Activated T-helper 1 cell treated with anti-CD3 and anti-CD28 coated beads, Interleukin-12 subunit alpha, Interleukin-12 subunit beta, Interleukin-2, Interleukin-4 antibody, amounts not matched to agents 30 ng/mL and 10 ng/mL and 1 ng/mL, durations not matched to agents 14 hours and 24 hours and 36 hours (primary cell): ENCODE data around the gene MYBBP1A. TPM values are rescaled to one million over a fixed set of nuclear protein-coding genes. Genes with fewer than 3 reads are reported as not detected.

ENCODE experiments used
- DNase-seq: peaks from one replicate; pipeline ENCODE4 v3.0.0; 2021; ENCODE audit warnings: low spot score
- H3K27ac Mint-ChIP-seq: one replicate; pipeline ENCODE4 v1.8.0; 2021; ENCODE audit warnings: mild to moderate bottlenecking, mixed read lengths
- H3K27me3 Mint-ChIP-seq: one replicate; pipeline ENCODE4 v1.8.0; 2022; ENCODE audit warnings: mild to moderate bottlenecking, moderate library complexity, mixed read lengths; ENCODE audit not compliant: insufficient read depth
- H3K36me3 Mint-ChIP-seq: one replicate; pipeline ENCODE4 v1.8.0; 2021; ENCODE audit warnings: low read depth, mixed read lengths
- H3K4me1 Mint-ChIP-seq: one replicate; pipeline ENCODE4 v1.8.0; 2021; ENCODE audit warnings: low read depth, mixed read lengths
- H3K4me3 Mint-ChIP-seq: one replicate; pipeline ENCODE4 v1.8.0; 2021; ENCODE audit warnings: mild to moderate bottlenecking, moderate library complexity, mixed read lengths
- H3K9me3 Mint-ChIP-seq: one replicate; pipeline ENCODE4 v1.8.0; 2021; ENCODE audit warnings: mixed read lengths
- intact Hi-C: fragments of 100-400 bp; cut with micrococcal nuclease; formaldehyde crosslinking; loops from one replicate; pipeline ENCODE4 v1.15.1; 2024
- total RNA-seq: library from RNA; stranded (reverse); gene quantifications from 2 replicates; pipeline ENCODE4 v1.2.3, GENCODE V29; 2022

MYBBP1A gene
- total RNA-seq, 1 donor from 2014 or later = 195 TPM

DNA sequence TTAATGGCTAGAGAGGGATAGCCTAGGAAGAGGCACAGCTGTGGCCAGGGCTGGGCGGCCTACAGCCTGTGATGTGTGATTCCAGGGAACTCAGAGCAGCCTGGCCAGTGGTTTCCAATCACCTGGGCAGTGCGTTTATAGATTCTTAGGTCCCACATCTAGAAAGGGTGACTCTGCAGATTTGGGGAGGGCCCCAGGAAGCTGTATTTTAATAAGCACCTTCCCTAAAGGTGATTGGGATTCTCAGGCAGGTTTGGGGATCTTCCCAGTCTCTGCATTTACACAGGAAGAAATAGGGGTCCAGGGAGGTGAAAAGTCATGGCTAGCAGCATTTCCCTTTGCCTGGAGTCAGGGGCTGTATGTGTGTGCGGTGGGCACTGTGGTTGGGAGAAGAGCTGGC lies 47.0 kb downstream of the MYBBP1A start:
- Mint-ChIP-seq H3K4me1 (peaks cover 41% of the 10 kb centered on the region), H3K27ac (no peak overlapping the region), H3K36me3 (no peaks in the 10 kb centered on the region), H3K9me3 (no peaks in the 10 kb centered on the region), H3K27me3 (peaks cover 10% of the 10 kb centered on the region), H3K4me3 (no peak overlapping the region)
- intact Hi-C loops = no loop called here
- no peak for DNase-seq

DNA sequence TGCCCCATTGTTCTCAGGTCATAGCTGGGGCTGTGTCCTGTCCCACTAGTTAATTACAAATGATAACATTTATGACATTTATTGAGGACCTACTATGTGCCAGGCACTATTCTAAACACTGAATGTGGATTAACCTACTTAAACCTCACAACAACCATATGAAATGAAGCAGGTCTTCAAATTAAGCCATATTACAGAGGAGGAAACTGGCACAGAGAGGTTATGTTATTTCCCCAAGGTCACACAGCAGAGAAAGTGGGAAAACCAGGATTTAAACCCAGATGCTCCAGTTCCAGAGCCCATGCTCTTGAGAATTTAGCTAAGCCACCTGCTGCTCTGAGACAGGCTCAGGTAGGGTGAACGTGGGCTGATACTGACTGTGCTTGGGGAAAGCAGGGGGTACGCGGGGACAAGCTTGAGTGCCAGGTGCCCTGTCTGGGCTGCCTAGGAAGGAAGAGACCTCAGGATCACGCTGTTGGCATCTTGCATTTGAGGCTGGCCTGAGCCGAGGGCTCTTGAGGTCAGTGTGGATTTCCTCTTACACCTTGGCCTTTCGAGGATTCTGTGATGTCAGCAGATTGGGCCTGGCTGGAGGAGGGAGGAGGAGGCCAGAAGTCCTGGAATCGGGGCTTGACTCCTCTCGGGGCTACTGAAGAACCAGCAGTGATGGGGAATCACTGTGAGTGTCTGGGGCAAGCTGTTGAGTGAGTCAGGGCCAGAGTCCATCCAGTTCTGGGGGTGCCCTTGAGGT lies 47.6 kb downstream of the MYBBP1A start:
- Mint-ChIP-seq H3K9me3 (no peaks in the 10 kb centered on the region), H3K4me3 (no peak overlapping the region), H3K4me1 (peaks cover 41% of the 10 kb centered on the region), H3K36me3 (no peaks in the 10 kb centered on the region), H3K27ac (no peak overlapping the region), H3K27me3 (peaks cover 14% of the 10 kb centered on the region)
- no peak for DNase-seq
- intact Hi-C loops = no loop called here

DNA sequence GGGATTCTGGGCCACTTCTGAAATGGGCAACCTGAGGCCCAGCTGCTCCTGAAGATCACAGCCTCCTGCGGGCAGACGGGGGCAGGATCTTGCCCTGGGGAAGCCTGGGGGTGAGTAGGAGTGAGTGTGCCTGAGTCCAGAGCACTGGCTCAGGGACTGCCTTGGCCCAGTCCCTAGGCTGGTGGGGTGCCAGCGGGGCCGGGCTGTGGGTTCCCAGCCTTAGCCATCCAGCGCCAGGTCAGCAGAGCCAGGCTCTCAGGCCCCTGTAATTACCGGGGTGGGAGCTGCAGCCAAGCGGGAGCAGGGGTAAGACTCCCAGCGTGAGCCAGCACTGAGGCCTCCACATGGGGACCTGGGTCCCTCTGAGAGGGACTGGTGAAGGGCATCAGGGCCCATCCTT lies 48.3 kb downstream of the MYBBP1A start:
- no peaks in the 10 kb centered on the region for H3K9me3 Mint-ChIP-seq
- H3K36me3 Mint-ChIP-seq = no peaks in the 10 kb centered on the region
- DNase-seq = no peak
- peaks cover 41% of the 10 kb centered on the region for H3K4me1 Mint-ChIP-seq
- H3K27me3 Mint-ChIP-seq = peaks cover 17% of the 10 kb centered on the region
- no peak overlapping the region for H3K27ac Mint-ChIP-seq
- no peak overlapping the region for H3K4me3 Mint-ChIP-seq
- intact Hi-C loops = no loop called here

DNA sequence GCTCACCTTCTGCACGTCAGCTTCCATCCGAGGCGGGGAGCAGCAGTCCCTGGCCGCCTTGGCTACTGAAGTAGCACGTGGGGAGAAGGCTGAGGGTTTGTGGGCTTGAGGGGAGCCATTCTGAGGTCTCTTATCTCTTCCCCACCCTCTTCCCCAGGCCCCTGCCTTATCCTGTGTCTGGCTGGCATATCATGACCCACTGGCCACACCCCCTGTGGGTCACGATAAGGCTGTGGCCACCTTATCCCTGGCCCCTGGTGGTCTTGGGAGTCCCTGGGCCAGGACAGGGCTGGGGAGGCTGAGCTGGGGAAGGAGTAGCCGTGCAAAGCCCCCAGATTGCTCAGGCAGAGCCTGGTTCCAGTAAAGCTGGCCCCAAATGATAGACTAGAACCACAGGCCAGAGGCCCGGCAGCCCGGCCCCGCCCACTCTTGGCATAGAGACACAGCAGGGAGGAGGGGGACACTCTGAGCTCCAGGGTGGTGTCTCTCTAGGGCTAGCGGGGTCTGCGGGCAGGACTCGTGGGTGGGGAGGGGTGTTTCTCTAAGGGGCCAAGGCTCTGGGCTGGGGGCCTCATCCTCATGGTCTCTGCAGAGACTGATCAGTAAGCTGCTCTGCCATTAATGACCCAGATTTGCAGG lies 48.9 kb downstream of the MYBBP1A start:
- Mint-ChIP-seq H3K4me3 (no peak overlapping the region), H3K36me3 (no peaks in the 10 kb centered on the region), H3K27me3 (peaks cover 23% of the 10 kb centered on the region), H3K27ac (no peak overlapping the region), H3K4me1 (peaks cover 41% of the 10 kb centered on the region), H3K9me3 (no peaks in the 10 kb centered on the region)
- intact Hi-C loops = no loop called here
- DNase-seq = no peak

DNA sequence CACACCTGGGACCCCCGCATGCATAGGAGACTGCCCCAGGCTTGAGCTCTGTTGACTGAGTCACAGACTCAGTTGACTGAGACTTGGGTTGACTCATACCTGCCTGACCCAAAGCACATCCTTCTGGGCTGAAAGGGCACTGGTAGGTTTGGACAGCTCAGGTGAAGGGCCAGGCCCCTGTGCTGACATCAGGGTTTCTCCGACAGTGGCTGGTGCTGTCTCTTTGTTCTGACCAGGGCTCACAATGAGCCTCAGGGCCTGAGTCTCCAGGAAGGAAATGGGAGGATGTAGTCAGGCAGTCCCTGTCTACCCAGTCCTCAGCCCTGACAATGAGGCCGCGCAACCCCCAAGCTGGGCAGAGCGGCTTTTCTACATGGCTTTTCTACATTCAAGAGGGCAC lies 50.0 kb downstream of the MYBBP1A start:
- Mint-ChIP-seq H3K27me3 (peaks cover 30% of the 10 kb centered on the region), H3K27ac (no peak overlapping the region), H3K9me3 (no peaks in the 10 kb centered on the region), H3K4me3 (no peak overlapping the region), H3K36me3 (no peaks in the 10 kb centered on the region), H3K4me1 (peaks cover 35% of the 10 kb centered on the region)
- intact Hi-C loops = no loop called here
- DNase-seq = no peak

DNA sequence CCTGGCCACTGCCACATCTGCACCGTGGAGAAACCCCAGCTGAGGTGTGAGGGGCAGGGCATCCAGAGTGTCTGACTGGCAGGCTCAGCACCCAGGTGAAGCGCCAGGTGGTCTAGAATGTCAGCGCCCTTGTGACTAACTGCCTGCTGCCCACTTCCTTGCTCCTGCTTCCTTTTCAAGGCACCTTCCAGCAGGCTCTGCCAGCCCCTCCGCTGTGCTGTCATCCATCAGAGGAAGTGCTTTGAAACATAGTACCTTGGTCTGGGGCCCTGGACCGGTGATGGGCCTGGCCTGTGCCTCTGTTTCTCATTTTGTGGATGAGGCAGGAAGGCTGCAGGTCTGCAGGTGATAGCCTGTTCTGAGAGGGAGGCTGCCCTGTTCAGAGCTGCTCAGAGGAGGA lies 51.0 kb downstream of the MYBBP1A start:
- Mint-ChIP-seq H3K27ac (no peak overlapping the region), H3K9me3 (no peaks in the 10 kb centered on the region), H3K4me3 (no peak overlapping the region), H3K27me3 (peaks cover 37% of the 10 kb centered on the region), H3K4me1 (peaks cover 35% of the 10 kb centered on the region), H3K36me3 (no peaks in the 10 kb centered on the region)
- DNase-seq = no peak
- intact Hi-C loops = no loop called here

DNA sequence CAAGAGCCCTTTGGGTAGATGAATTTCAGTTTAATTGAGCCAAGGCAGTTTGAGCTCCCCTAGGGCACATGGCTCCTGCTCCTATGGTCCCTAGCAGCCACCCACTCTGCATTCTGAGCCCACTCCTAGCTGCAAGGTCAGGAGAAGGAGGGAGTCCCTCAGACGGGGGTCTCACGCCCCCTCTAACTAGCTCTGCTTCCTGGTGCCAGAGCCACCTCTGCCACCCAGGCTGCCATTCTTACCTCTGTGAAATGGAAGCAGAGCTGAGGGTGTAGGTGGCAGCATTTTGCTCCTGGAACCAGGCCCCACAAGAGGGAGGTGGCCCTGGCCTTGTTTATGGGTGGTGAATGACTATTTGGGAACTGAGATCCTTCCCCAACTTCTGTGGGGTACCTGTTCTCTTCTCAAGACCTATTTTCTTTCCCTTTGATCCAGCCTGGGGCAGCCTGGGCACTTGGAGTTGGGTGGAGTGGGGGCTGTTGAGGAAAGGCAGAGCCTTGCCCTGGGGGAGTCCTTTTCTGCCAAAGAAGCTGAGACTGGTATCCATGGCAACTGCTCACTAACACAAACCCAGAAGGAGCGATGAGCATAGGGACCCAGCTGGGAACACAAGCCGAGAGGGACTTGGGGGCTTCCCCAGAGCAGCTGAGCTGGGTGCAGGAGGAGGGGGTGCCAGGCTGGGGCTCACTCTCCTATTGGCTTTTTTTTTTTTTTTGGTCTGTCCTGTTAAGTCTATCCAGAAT lies 51.7 kb downstream of the MYBBP1A start:
- intact Hi-C loops = no loop called here
- Mint-ChIP-seq H3K36me3 (no peaks in the 10 kb centered on the region), H3K27ac (no peak overlapping the region), H3K4me1 (peaks cover 27% of the 10 kb centered on the region), H3K4me3 (no peak overlapping the region), H3K27me3 (peaks cover 37% of the 10 kb centered on the region), H3K9me3 (no peaks in the 10 kb centered on the region)
- DNase-seq = no peak

DNA sequence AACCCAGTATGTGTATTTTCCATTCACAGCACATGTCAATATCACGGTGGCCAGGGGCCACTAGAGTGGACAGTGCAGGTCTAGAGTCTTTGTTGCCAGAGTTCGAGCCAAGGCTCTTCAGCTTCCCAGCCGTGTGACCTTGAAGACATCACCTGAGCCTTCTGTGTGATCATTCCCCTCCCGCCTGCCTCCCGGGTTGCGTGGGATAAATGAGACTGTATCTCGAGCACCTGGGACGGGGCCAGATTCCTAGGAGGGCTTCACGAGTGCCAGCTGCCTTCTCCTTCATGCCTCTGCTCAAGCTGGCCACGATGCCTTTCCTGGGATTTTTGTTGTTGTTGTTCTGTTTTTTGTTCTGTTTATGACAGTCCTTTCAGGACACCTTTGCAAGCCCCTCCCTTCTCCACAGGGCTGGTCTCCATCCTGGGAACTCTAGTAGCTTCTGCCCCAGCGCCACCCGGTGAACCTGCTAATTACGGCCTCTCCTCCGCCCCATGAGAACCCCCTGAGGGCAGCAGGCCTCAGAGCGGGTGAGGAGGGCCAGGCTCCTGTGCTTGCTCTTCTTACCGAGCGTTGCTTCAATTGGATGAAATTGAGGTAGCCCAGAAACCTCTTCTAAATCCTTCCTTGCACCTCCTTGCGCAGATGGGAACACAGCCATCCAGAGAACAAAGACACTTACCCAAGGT lies 52.6 kb downstream of the MYBBP1A start:
- no peaks in the 10 kb centered on the region for H3K9me3 Mint-ChIP-seq
- DNase-seq = no peak
- H3K27ac Mint-ChIP-seq = no peak overlapping the region
- no peaks in the 10 kb centered on the region for H3K36me3 Mint-ChIP-seq
- H3K4me1 Mint-ChIP-seq = peaks cover 23% of the 10 kb centered on the region
- no peak overlapping the region for H3K4me3 Mint-ChIP-seq
- peaks cover 37% of the 10 kb centered on the region for H3K27me3 Mint-ChIP-seq
- intact Hi-C loops = no loop called here

DNA sequence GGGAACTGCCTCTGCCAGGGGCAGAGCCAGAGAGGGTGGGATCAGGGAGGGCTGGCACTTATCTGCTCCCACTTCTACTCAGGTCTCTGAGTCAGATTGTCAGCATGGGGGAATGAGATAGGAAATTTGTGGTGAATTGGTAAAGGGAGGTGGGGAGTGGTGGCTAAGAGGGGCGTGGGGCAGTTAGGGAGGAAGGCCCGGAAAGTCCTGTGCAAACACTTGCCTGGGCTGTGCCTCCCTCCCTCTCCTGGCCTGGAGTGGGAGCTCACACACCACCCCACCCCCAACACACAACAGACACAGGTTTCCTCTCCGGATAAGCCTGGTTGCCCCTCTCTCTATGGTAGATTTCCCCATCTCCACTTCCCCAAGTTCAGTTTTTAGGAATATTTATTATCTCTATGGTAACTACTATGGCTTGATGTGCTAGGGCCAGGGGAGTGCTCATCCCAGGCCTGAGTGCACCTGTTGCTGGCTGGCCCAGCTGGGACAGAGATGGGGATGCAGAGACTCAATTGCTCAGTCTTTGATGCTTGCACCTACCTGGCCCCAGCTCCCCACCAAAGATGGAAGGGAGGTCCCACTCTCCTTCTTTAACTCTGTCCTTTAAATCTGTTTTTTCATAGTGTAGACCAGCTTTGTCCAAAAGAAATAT lies 53.8 kb downstream of the MYBBP1A start:
- Mint-ChIP-seq H3K27me3 (peaks cover 45% of the 10 kb centered on the region), H3K4me1 (peaks cover 23% of the 10 kb centered on the region), H3K4me3 (no peak overlapping the region), H3K27ac (no peak overlapping the region), H3K9me3 (no peaks in the 10 kb centered on the region), H3K36me3 (no peaks in the 10 kb centered on the region)
- no peak for DNase-seq
- intact Hi-C loops = no loop called here

DNA sequence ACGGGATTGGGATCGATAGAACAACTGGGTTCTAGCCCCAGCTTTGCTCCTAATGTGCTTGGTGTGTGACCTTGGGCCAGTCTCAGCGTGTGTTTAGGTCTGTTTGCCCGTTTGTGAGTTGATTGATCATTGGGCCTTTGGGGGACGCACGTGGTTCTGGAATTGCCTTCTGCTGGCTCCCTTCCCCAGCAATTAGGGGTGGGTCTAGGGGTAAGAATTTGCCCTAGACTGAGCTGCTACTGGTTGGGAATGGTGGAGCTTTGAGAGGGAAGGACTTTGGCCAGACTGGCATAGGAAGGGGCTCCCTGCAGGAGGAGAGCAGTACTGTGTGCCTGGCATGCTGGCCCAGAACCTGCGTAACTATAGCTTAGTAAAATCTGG lies 55.0 kb downstream of the MYBBP1A start:
- Mint-ChIP-seq H3K27me3 (peaks cover 48% of the 10 kb centered on the region), H3K27ac (no peak overlapping the region), H3K4me1 (peaks cover 23% of the 10 kb centered on the region), H3K4me3 (peak overlapping the region; percentile 21), H3K9me3 (no peaks in the 10 kb centered on the region), H3K36me3 (no peaks in the 10 kb centered on the region)
- intact Hi-C loops = no loop called here
- DNase-seq = no peak

DNA sequence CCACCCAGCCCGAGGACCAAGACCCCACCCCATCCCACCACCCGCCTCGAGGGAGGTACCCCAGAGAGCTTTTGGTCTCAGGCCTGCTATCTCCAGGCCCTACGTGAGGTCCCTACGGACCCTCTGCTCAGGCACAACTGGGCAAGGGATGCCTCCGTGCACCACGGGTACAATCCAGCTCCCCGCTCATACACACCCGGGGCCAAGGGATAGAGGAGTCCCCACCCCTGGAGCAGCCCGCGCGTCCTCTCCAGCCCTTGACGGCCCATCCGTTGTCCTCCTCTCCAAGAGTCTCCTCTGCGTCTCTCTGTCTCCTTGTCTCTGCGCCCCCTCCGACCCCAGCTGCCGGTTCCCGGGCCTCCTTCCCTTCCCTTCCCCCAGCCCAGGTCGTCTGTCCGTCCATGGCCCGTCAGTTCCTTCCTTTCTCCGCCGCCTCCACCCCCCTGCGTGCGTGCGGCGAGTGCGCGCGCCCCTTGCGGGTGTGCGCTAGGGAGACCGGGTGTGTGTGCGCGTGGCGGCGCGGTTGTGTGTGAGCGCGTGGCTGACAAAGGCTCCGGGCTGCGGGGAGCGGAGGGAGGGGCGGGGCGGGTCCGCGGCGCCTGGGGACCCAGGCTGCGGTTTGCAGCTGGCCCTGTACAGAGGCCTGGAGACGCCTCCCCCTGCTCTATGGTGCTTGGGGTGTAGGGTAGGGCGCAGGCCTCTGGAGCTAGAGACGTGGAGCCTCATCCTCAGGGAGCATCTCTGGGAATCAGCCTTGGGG lies 55.6 kb downstream of the MYBBP1A start:
- DNase-seq = no peak
- no peaks in the 10 kb centered on the region for H3K36me3 Mint-ChIP-seq
- peaks cover 47% of the 10 kb centered on the region for H3K27me3 Mint-ChIP-seq
- no peaks in the 10 kb centered on the region for H3K9me3 Mint-ChIP-seq
- H3K4me3 Mint-ChIP-seq = peak overlapping the region; percentile 72
- H3K4me1 Mint-ChIP-seq = peaks cover 17% of the 10 kb centered on the region
- intact Hi-C loops = loop anchor here (1.0 to 5.0 kb wide), 2 partner anchors 18 to 77 kb away; no protein-coding TSS in a partner anchor
- no peak overlapping the region for H3K27ac Mint-ChIP-seq
